Activated B cell treated with CpG ODN at 0.5 μM for 24 hours (primary cell): ENCODE measurements around the gene USP7. TPM values are rescaled to one million over a fixed set of nuclear protein-coding genes. Genes with fewer than 3 reads are reported as not detected.
A peak's percentile ranks its signal among the peaks of the same experiment; 100 is the strongest.

ENCODE experiments used
- ATAC-seq: fragments of 200-7000 bp; cut with Tn5 transposase; one replicate; pipeline ENCODE4 v1.10.0; 2021; ENCODE audit warnings: low read depth, mild to moderate bottlenecking, moderate library complexity
- CTCF ChIA-PET: fragments of 350-600 bp; sonication (Branson Sonifier 250); formaldehyde crosslinking; loops from one replicate; lab custom pipeline; 2021; ENCODE audit warnings: antibody characterized with exemption; lab: Charles Lee
- POLR2A ChIA-PET: fragments of 350-600 bp; sonication (Branson Sonifier 250); formaldehyde crosslinking; loops from one replicate; lab custom pipeline; 2021; ENCODE audit warnings: antibody characterized with exemption; lab: Charles Lee
- DNase-seq: peaks from one replicate; pipeline ENCODE4 v3.0.0; 2022
- H3K27ac Mint-ChIP-seq: one replicate; pipeline ENCODE4 v1.8.0; 2020; ENCODE audit warnings: mixed read lengths
- H3K27me3 Mint-ChIP-seq: one replicate; pipeline ENCODE4 v1.8.0; 2021; ENCODE audit warnings: mixed read lengths
- H3K36me3 Mint-ChIP-seq: one replicate; pipeline ENCODE4 v1.8.0; 2021; ENCODE audit warnings: low read depth, mixed read lengths
- H3K4me1 Mint-ChIP-seq: one replicate; pipeline ENCODE4 v1.8.0; 2021; ENCODE audit warnings: mixed read lengths
- H3K4me3 Mint-ChIP-seq: one replicate; pipeline ENCODE4 v1.8.0; 2020; ENCODE audit warnings: mild to moderate bottlenecking, mixed read lengths
- H3K9me3 Mint-ChIP-seq: one replicate; pipeline ENCODE4 v1.8.0; 2020; ENCODE audit warnings: mixed read lengths
- CTCF ChIP-seq: fragments of 200-600 bp; IDR thresholded peaks from one replicate; pipeline ENCODE4 v1.8.0; 2022; ENCODE audit warnings: antibody characterized with exemption, mild to moderate bottlenecking
- intact Hi-C: fragments of 100-400 bp; cut with micrococcal nuclease; formaldehyde crosslinking; loops from one replicate; pipeline ENCODE4 v1.15.1; 2024
- total RNA-seq: library from RNA; stranded (reverse); gene quantifications from 2 replicates; pipeline ENCODE4 v1.2.3, GENCODE V29; 2022

USP7 gene
- total RNA-seq, 1 donor from 2014 or later, result 193 TPM

- H3K9me3 Mint-ChIP-seq, result no peaks in the 10 kb centered on the region
- no peak overlapping the region for H3K27ac Mint-ChIP-seq
- DNase-seq, result no peak
- H3K4me1 Mint-ChIP-seq, result peaks cover 95% of the 10 kb centered on the region
- ATAC-seq, result no peak
- no peaks in the 10 kb centered on the region for H3K27me3 Mint-ChIP-seq
- no peak for TF ChIP-seq CTCF
- peaks cover 6% of the 10 kb centered on the region for H3K36me3 Mint-ChIP-seq
- ChIA-PET POLR2A (interaction anchor here (0.6 kb wide), 1 partner anchor 23 kb away, joined by 3 read pairs; no protein-coding TSS in a partner anchor), CTCF (interaction anchor here (1.4 to 2.5 kb wide), 3 partner anchors 8 to 58 kb away, joined by 5 to 24 read pairs (median 11); no protein-coding TSS in a partner anchor)
- intact Hi-C loops, result loop anchor here (2.0 kb wide), 2 partner anchors 47 to 197 kb away; no protein-coding TSS in a partner anchor
- H3K4me3 Mint-ChIP-seq, result no peak overlapping the region
These were observed 25.9 kb downstream of the USP7 start for GRCh38 chr16:8937803-8938202.

GRCh38 chr16:8936421-8936820 lies 27.3 kb downstream of the USP7 start:
- intact Hi-C loops, result loop anchor here (1.0 to 2.0 kb wide), 4 partner anchors 26 to 198 kb away; no protein-coding TSS in a partner anchor
- Mint-ChIP-seq H3K4me1 (peaks cover 92% of the 10 kb centered on the region), H3K36me3 (peaks cover 6% of the 10 kb centered on the region), H3K27ac (peak overlapping the region; percentile 50), H3K4me3 (no peak overlapping the region), H3K9me3 (no peaks in the 10 kb centered on the region), H3K27me3 (no peaks in the 10 kb centered on the region)
- TF ChIP-seq CTCF, result no peak
- no peak for DNase-seq
- ATAC-seq, result peak; percentile 98
- ChIA-PET CTCF (interaction anchor here (0.6 to 4.5 kb wide), 20 partner anchors 8 to 1573 kb away, joined by 3 to 39 read pairs (median 4); partner anchors contain the start of gene USP7), POLR2A (interaction anchor here (0.6 to 2.0 kb wide), 3 partner anchors 25 to 164 kb away, joined by 3 to 8 read pairs (median 5); partner anchors contain the start of gene HAPSTR1)

- ChIA-PET CTCF (interaction anchor here (1.0 to 4.5 kb wide), 18 partner anchors 8 to 200 kb away, joined by 3 to 39 read pairs (median 5); partner anchors contain the start of gene USP7), POLR2A (interaction anchor here (0.6 to 2.0 kb wide), 3 partner anchors 26 to 164 kb away, joined by 3 to 8 read pairs (median 5); partner anchors contain the start of gene HAPSTR1)
- Mint-ChIP-seq H3K4me3 (no peak overlapping the region), H3K9me3 (no peaks in the 10 kb centered on the region), H3K4me1 (peaks cover 92% of the 10 kb centered on the region), H3K27me3 (no peaks in the 10 kb centered on the region), H3K36me3 (peaks cover 6% of the 10 kb centered on the region), H3K27ac (peak overlapping the region; percentile 50)
- TF ChIP-seq CTCF, result no peak
- ATAC-seq, result peak; percentile 22
- intact Hi-C loops, result loop anchor here (1.0 to 2.0 kb wide), 4 partner anchors 26 to 199 kb away; no protein-coding TSS in a partner anchor
- DNase-seq, result no peak
These were observed 27.7 kb downstream of the USP7 start for GRCh38 chr16:8935989-8936388.

GRCh38 chr16:8934601-8935000 lies 29.1 kb downstream of the USP7 start:
- ATAC-seq (no peak), DNase-seq (no peak)
- intact Hi-C loops, result no loop called here
- POLR2A ChIA-PET, result no interaction called here
- peaks cover 9% of the 10 kb centered on the region for H3K36me3 Mint-ChIP-seq
- no peak for TF ChIP-seq CTCF
- CTCF ChIA-PET, result interaction anchor here (0.6 to 4.5 kb wide), 4 partner anchors 41 to 200 kb away, joined by 3 to 39 read pairs (median 12); no protein-coding TSS in a partner anchor
- no peak overlapping the region for H3K27ac Mint-ChIP-seq
- H3K9me3 Mint-ChIP-seq, result no peaks in the 10 kb centered on the region
- H3K4me3 Mint-ChIP-seq, result no peak overlapping the region
- no peaks in the 10 kb centered on the region for H3K27me3 Mint-ChIP-seq
- peaks cover 83% of the 10 kb centered on the region for H3K4me1 Mint-ChIP-seq

GRCh38 chr16:8931859-8932258 lies 31.8 kb downstream of the USP7 start:
- no peak for TF ChIP-seq CTCF
- no peak overlapping the region for H3K4me3 Mint-ChIP-seq
- no peak for ATAC-seq
- POLR2A ChIA-PET, result interaction anchor here (0.6 kb wide), 1 partner anchor 9 kb away, joined by 3 read pairs; no protein-coding TSS in a partner anchor
- peaks cover 75% of the 10 kb centered on the region for H3K4me1 Mint-ChIP-seq
- CTCF ChIA-PET, result no interaction called here
- no peak overlapping the region for H3K27ac Mint-ChIP-seq
- intact Hi-C loops, result no loop called here
- H3K36me3 Mint-ChIP-seq, result peaks cover 27% of the 10 kb centered on the region
- no peaks in the 10 kb centered on the region for H3K9me3 Mint-ChIP-seq
- no peaks in the 10 kb centered on the region for H3K27me3 Mint-ChIP-seq
- no peak for DNase-seq
